Heart left ventricle (tissue), 13 donors: ENCODE data around the gene PAEP.

Experiments
- POLR2A ChIP-seq, 2 donors: fragments of 450-650 bp; IDR thresholded peaks; one replicate each; pipeline ENCODE4 v1.6.1; 2017; ENCODE audit warnings: antibody characterized with exemption in 2 of 2, mild to moderate bottlenecking in 2 of 2, moderate library complexity in 2 of 2
- TF ChIP-seq, protein P1 (sequence below), 12 donors: fragments of 200-600 bp; sonication (generic) in 4 of 12; IDR thresholded peaks; one replicate each; pipeline versions ENCODE4 v1.5.0 to v1.8.0; 2018 to 2022; ENCODE audit warnings: antibody characterized with exemption in 12 of 12, mild to moderate bottlenecking in 5 of 12
- donor health status: ischemic (EF 13 %, LVEDD 7.1; RV severe dilation, severe dysfunction).
- donor health status: DM: no; HTN: yes; CAD: no.
- donor health status: DM: no; HTN: no; CAD: no.
- donor health status: ischemic (EF 25% LVEDD 6.9; RV normal size, moderate dysfunction).
- donor health status: ischemic (EF 25% LVEDD 5.7; RV mildly dilated, moderate dysfunction).
- donor health status: ischemic (EF 35%, LVEDD 5.7; RV mildly dilated, moderate dysfunction).
- donor health status: nonischemic (EF 11% LVEDD 7.7; RV severe dilation, severe dysfunction).
- donor health status: DM: yes; HTN: yes; CAD: no.
- donor health status: PGD.
- donor health status: ischemic (EF 29% LVEDD 5.4; RV normal size, mild dysfunction).
- donor health status: nonischemic (EF 23%, LVEDD 6.1; RV moderate dilation, normal function).

DNA sequence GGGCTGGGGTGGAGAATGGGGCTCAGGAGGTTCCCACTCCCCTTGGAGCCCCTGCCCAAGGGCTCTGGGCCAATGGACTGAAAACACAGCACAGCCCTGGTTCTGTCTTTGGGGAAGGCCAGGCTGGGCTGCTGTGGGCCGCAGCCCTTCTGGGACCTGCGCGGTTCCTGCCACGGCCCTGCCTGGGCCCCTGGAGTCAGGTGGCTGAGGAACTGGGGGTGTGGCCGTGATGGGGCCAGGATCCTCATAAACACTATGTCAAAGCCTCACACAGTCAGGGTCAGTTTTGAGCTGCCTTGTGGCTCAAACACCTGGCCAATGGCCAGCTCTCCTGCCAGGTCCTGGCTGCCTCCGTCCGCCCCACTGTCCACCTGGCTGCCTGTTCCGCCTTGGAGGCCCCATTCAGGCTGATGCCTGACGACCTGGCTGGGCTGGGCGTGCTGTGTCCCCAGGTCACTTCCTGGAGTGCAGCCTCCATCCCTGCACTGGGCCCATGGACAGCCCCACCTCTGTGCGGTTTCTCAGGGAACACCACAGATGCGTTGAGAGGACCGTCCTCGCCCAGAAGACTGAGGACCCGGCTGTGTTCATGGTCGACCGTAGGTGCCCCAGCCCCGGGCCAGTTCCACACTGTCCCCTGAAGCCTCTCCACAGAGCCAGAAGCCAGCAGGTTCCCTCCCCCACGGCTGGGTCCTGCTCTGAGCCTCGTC lies 27.5 kb downstream of the PAEP start:
- TF ChIP-seq, protein P1, sequence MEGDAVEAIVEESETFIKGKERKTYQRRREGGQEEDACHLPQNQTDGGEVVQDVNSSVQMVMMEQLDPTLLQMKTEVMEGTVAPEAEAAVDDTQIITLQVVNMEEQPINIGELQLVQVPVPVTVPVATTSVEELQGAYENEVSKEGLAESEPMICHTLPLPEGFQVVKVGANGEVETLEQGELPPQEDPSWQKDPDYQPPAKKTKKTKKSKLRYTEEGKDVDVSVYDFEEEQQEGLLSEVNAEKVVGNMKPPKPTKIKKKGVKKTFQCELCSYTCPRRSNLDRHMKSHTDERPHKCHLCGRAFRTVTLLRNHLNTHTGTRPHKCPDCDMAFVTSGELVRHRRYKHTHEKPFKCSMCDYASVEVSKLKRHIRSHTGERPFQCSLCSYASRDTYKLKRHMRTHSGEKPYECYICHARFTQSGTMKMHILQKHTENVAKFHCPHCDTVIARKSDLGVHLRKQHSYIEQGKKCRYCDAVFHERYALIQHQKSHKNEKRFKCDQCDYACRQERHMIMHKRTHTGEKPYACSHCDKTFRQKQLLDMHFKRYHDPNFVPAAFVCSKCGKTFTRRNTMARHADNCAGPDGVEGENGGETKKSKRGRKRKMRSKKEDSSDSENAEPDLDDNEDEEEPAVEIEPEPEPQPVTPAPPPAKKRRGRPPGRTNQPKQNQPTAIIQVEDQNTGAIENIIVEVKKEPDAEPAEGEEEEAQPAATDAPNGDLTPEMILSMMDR (IDR thresholded peaks at IDR 0.05) = no peak
- no peak for TF ChIP-seq POLR2A (IDR thresholded peaks at IDR 0.05)
